Heart right ventricle (tissue), 16 donors: Measurements from ENCODE around the gene RALGPS1. TPM values are rescaled to one million over a fixed set of nuclear protein-coding genes. Genes with fewer than 3 reads are reported as not detected.

Experiments
- ATAC-seq, 8 donors: fragments of 200-7000 bp; cut with Tn5 transposase; one replicate each; pipeline ENCODE4 v1.9.1; 2020; ENCODE audit warnings: mild to moderate bottlenecking in 8 of 8, moderate library complexity in 8 of 8, moderate number of reproducible peaks in 1 of 8
- DNase-seq, 2 donors: peaks; one replicate each; pipeline ENCODE4 v3.0.0-alpha.2; 2020
- H3K27ac ChIP-seq, 10 donors: fragments of 200-600 bp; sonication (generic) in 2 of 10; one replicate each; pipeline versions ENCODE4 v1.5.0 to v1.8.0; 2020 to 2022; ENCODE audit warnings: mild to moderate bottlenecking in 3 of 10
- H3K27me3 ChIP-seq, 7 donors: fragments of 200-600 bp; one replicate each; pipeline ENCODE4 v1.8.0; 2021 to 2022; ENCODE audit warnings: mild to moderate bottlenecking in 2 of 7
- H3K36me3 ChIP-seq, 9 donors: fragments of 200-600 bp; sonication (generic) in 1 of 9; one replicate each; pipeline versions ENCODE4 v1.5.0 to v1.8.0; 2020 to 2022; ENCODE audit warnings: mild to moderate bottlenecking in 2 of 9
- H3K4me1 ChIP-seq, 9 donors: fragments of 200-600 bp; sonication (generic) in 1 of 9; one replicate each; pipeline versions ENCODE4 v1.5.0 to v1.8.0; 2020 to 2022; ENCODE audit warnings: mild to moderate bottlenecking in 4 of 9
- H3K4me3 ChIP-seq, 10 donors: fragments of 200-600 bp; sonication (generic) in 2 of 10; one replicate each; pipeline versions ENCODE4 v1.5.0 to v1.8.0; 2020 to 2022; ENCODE audit warnings: mild to moderate bottlenecking in 7 of 10, moderate library complexity in 2 of 10
- H3K9me3 ChIP-seq, 11 donors: fragments of 200-600 bp in 10 of 11; sonication (generic) in 2 of 11; one replicate each; pipeline versions ENCODE4 v1.5.0 to v1.8.0; 2013 to 2022; ENCODE audit warnings: mild to moderate bottlenecking in 2 of 11, control low read depth in 1 of 11, moderate library complexity in 1 of 11
- CTCF ChIP-seq, 9 donors: fragments of 200-600 bp; sonication (generic) in 2 of 9; IDR thresholded peaks; one replicate each; pipeline versions ENCODE4 v1.5.0 to v1.8.0; 2021 to 2022; ENCODE audit warnings: antibody characterized with exemption in 9 of 9, mild to moderate bottlenecking in 5 of 9, moderate library complexity in 1 of 9
- WGBS, 2 donors: extraction: QIAGEN DNeasy Blood & Tissue Kit; methylation state at CpG; one replicate each; pipeline ENCODE4 v1.1.7; 2013; ENCODE audit warnings: inconsistent platforms in 1 of 2; 5-methylcytosine and 5-hydroxymethylcytosine counted together
- intact Hi-C, 10 donors: fragments of 100-400 bp; cut with DNase I; formaldehyde crosslinking; loops; one replicate each; pipeline versions ENCODE4 v1.11.1 to v1.14.2; 2022
- polyA plus RNA-seq, 2 donors: library from polyadenylated mRNA; stranded (reverse); fragments of 200-250 nt; gene quantifications; one replicate each; pipeline ENCODE4 v1.2.3, GENCODE V29; 2013
- total RNA-seq, 10 donors: library from RNA; stranded (reverse); fragmentation: NEBNext Ultra II Directional in 3 of 10; extraction: Animal tissue kit (Norgen Biotek cat#: 25700) in 3 of 10; gene quantifications; one replicate each; pipeline versions ENCODE4 v1.2.1 to v1.2.4, GENCODE V29; 2021 to 2023
- donor health status: Arrhythmogenic right ventricular cardiomyopathy.
- donor health status: ischemic (EF 13 %, LVEDD 7.1; RV severe dilation, severe dysfunction).
- donor health status: healthy with polysubstance abuse.
- donor health status: DM: no; HTN: yes; CAD: no.
- donor health status: DM: no; HTN: no; CAD: no.
- donor health status: ischemic (EF 25% LVEDD 6.9; RV normal size, moderate dysfunction).
- donor health status: ischemic (EF 25% LVEDD 5.7; RV mildly dilated, moderate dysfunction).
- donor health status: healthy.
- donor health status: DM: yes; HTN: yes; CAD: no.
- donor health status: Ischemic cardiomyopathy.
- donor health status: ischemic (EF 35%, LVEDD 5.7; RV mildly dilated, moderate dysfunction).
- donor health status: nonischemic (EF 11% LVEDD 7.7; RV severe dilation, severe dysfunction).
- donor health status: DM: yes; HTN: yes; CAD: no.
- donor health status: PGD.
- donor health status: ischemic (EF 29% LVEDD 5.4; RV normal size, mild dysfunction).
- donor health status: nonischemic (EF 23%, LVEDD 6.1; RV moderate dilation, normal function).

Gene RALGPS1
- total and polyA plus RNA-seq, 12 donors: 4.2 to 25.0 (median 16.8) TPM

GRCh38 chr9:127147251-127147650 lies 232.7 kb downstream of the RALGPS1 start:
- Histone ChIP-seq H3K4me1 (peaks cover 0 to 34% (median 11%) of the 10 kb centered on the region in 9 donors), H3K9me3 (no peaks in the 10 kb centered on the region), H3K36me3 (no peaks in the 10 kb centered on the region), H3K4me3 (no peak overlapping the region), H3K27me3 (no peaks in the 10 kb centered on the region), H3K27ac (no peak overlapping the region)
- no peak for DNase-seq
- WGBS, 2 donors: 59 to 65% methylated on average over 2 of the region's 2 CpGs
- ATAC-seq: no peak
- no peak for TF ChIP-seq CTCF (IDR thresholded peaks at IDR 0.05)
- intact Hi-C loops: no loop called here

GRCh38 chr9:127148014-127148413 lies 233.4 kb downstream of the RALGPS1 start:
- Histone ChIP-seq H3K4me3 (no peak overlapping the region), H3K27ac (no peak overlapping the region), H3K36me3 (no peaks in the 10 kb centered on the region), H3K27me3 (no peaks in the 10 kb centered on the region), H3K9me3 (no peaks in the 10 kb centered on the region), H3K4me1 (peaks cover 0 to 33% (median 11%) of the 10 kb centered on the region in 9 donors)
- 73 to 87% methylated on average over 5 of the region's 5 CpGs for WGBS, 2 donors
- DNase-seq (no peak), ATAC-seq (no peak)
- TF ChIP-seq CTCF (IDR thresholded peaks at IDR 0.05): no peak
- intact Hi-C loops: no loop called here

GRCh38 chr9:127149010-127149409 lies 234.4 kb downstream of the RALGPS1 start:
- H3K4me3 ChIP-seq: no peak overlapping the region
- intact Hi-C loops: no loop called here
- no peaks in the 10 kb centered on the region for H3K9me3 ChIP-seq
- no peaks in the 10 kb centered on the region for H3K27me3 ChIP-seq
- DNase-seq (no peak), ATAC-seq (no peak)
- H3K36me3 ChIP-seq: no peaks in the 10 kb centered on the region
- H3K27ac ChIP-seq: no peak overlapping the region
- peaks cover 0 to 33% (median 13%) of the 10 kb centered on the region in 9 donors for H3K4me1 ChIP-seq
- no peak for TF ChIP-seq CTCF (IDR thresholded peaks at IDR 0.05)
- 97 to 99% methylated on average over 7 of the region's 7 CpGs for WGBS, 2 donors

GRCh38 chr9:127149463-127150390 lies 235.1 kb downstream of the RALGPS1 start:
- peaks cover 4 to 36% (median 18%) of the 10 kb centered on the region in 9 donors for H3K4me1 ChIP-seq
- DNase-seq: no peak
- intact Hi-C loops: no loop called here
- no peaks in the 10 kb centered on the region for H3K9me3 ChIP-seq
- H3K36me3 ChIP-seq: no peaks in the 10 kb centered on the region
- no peak for TF ChIP-seq CTCF (IDR thresholded peaks at IDR 0.05)
- WGBS, 2 donors: 94 to 95% methylated on average over 6 of the region's 6 CpGs
- ATAC-seq: no peak
- no peak overlapping the region for H3K27ac ChIP-seq
- H3K27me3 ChIP-seq: no peaks in the 10 kb centered on the region
- no peak overlapping the region for H3K4me3 ChIP-seq
